Measurements from ENCODE around the gene APOBEC2.

APOBEC2 gene

DNA sequence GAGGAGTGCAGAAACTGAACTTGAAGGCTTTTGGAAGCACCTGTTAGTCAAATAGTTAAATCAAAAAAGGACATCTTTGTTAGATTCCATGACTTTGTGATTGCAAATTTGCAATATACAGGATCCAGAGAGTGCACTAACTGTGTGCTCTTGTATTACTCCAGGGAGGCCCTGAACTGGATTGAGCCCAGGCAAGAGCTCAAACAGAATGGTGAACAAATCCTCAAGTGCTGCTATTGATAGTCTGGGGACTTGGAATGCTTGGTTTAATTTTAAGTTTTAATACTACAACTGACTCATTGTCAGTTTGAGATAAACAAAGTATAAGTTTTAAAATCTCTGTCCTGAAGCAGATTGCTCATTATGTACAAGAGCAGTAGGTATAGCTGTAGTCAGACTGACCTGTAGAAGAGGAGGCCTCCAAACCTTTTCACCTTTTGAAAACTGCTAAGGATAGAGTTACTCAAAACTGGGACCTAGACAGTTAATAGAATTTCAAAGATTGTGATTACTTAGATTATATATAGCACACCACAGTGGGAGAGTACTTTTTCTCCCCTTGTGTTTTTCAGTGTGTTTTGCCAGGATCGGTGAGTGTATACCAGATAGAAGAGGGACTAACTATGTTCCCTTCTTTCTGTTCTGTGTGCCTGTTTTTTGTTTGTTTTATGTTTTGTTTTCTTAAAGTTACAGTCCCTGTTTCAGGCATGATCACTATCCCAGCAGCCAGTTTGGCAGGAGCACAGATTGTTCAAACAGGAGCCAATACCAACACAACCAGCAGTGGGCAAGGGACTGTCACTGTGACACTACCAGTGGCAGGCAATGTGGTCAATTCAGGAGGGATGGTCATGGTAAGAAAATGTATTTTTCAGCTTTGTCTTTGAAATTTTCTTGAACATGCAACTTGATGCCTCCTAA is 38.1 kb downstream of the APOBEC2 start:
- no peak for DNase-seq (ENCODE audit: low spot score)

- DNase-seq (ENCODE audit: low spot score), result peak; percentile 11
These were observed 39.6 kb downstream of the APOBEC2 start for GRCh38 chr6:41092421-41093140.

GRCh38 chr6:41093729-41094128 is 40.7 kb downstream of the APOBEC2 start:
- no peak for DNase-seq (ENCODE audit: low spot score)

DNA sequence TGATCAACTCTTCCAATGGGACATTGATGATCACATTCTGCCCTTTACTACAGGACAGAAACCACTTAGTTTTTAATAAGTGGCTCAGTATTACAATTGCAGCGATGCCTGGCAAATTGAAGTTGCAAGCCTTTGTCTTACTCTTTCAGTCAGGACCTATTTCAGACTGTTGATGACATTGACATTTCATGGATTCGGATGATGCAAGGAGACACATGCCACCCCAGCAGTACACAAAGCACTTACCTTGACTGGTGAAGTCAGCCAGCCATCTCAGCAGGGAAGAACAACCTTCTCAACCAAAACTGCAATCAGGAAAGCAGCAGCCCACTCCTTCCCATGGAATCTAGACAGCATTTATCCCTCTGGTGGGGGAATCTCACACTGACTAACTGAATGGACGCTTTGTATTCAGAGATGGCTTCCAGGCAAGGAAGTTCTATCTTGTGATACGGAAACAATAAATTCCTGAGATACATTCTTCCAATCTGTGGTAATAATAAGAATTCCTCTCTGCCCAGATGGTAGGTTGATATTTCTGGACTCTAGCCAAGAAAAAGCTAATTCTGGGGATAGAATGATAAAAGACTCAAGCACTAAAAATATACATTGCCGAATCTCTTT is 44.6 kb downstream of the APOBEC2 start:
- DNase-seq (ENCODE audit: low spot score), result peak; percentile 58

- DNase-seq (ENCODE audit: low spot score), result peak; percentile 71
These were observed 45.4 kb downstream of the APOBEC2 start for GRCh38 chr6:41098366-41098765.

DNA sequence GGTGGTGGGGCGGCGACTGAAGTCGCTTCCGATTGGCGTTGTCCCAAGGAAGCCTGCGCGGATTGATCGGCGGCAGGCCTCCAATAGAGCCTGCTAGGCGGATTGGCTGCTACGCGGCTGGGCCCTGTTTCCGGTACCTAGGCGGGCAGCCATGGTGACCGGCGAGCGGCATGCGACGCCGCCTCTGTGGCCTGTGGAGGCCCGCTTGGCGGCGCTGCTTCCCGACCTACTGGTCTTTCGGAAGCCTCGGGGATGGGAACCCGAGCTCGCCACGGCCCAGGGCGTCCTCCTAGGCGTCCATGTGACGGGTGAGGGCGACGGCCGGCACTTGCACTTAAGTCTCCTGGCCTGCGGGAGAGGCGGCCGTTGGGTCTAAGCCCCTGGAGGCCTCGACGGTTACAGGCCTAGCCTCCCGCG is 47.9 kb downstream of the APOBEC2 start:
- no peak for DNase-seq (ENCODE audit: low spot score)

GRCh38 chr6:41103847-41104246 is 50.8 kb downstream of the APOBEC2 start:
- no peak for DNase-seq (ENCODE audit: low spot score)

- no peak for DNase-seq (ENCODE audit: low spot score)
These were observed 58.0 kb downstream of the APOBEC2 start for GRCh38 chr6:41111017-41111416.
